Fibroblast of villous mesenchyme (primary cell): ENCODE measurements around the gene GALNTL6. TPM values are rescaled to one million over a fixed set of nuclear protein-coding genes. Genes with fewer than 3 reads are reported as not detected.

Source experiments
- DNase-seq: peaks from one replicate; pipeline ENCODE4 v3.0.0-alpha.2; 2010; ENCODE audit warnings: low read depth
- H3K4me3 ChIP-seq: 2 replicates; pipeline ENCODE4 v1.5.1; 2011; ENCODE audit warnings: low read depth, mild to moderate bottlenecking, low read length
- total RNA-seq: library from RNA; depleted of rRNA; stranded (reverse); fragments of >200 nt; gene quantifications from 2 replicates; pipeline ENCODE4 v1.2.3, GENCODE V29; 2012
- TF ChIP-seq, protein P1 (sequence below): IDR thresholded peaks from 2 replicates; pipeline ENCODE4 v1.5.1; 2012; ENCODE audit warnings: low read depth, mild to moderate bottlenecking, low read length; ENCODE audit not compliant: insufficient read depth

GALNTL6 gene
- total RNA-seq, 1 donor, result not detected

GRCh38 chr4:172045981-172046380 is 232.8 kb downstream of the GALNTL6 start:
- no peak overlapping the region for H3K4me3 ChIP-seq
- TF ChIP-seq, protein P1, sequence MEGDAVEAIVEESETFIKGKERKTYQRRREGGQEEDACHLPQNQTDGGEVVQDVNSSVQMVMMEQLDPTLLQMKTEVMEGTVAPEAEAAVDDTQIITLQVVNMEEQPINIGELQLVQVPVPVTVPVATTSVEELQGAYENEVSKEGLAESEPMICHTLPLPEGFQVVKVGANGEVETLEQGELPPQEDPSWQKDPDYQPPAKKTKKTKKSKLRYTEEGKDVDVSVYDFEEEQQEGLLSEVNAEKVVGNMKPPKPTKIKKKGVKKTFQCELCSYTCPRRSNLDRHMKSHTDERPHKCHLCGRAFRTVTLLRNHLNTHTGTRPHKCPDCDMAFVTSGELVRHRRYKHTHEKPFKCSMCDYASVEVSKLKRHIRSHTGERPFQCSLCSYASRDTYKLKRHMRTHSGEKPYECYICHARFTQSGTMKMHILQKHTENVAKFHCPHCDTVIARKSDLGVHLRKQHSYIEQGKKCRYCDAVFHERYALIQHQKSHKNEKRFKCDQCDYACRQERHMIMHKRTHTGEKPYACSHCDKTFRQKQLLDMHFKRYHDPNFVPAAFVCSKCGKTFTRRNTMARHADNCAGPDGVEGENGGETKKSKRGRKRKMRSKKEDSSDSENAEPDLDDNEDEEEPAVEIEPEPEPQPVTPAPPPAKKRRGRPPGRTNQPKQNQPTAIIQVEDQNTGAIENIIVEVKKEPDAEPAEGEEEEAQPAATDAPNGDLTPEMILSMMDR, result no peak
- DNase-seq, result no peak

- TF ChIP-seq, protein P1, result no peak
- H3K4me3 ChIP-seq, result no peak overlapping the region
- DNase-seq, result no peak
Observed at GRCh38 chr4:172048666-172049065, 235.5 kb downstream of the GALNTL6 start.

DNA sequence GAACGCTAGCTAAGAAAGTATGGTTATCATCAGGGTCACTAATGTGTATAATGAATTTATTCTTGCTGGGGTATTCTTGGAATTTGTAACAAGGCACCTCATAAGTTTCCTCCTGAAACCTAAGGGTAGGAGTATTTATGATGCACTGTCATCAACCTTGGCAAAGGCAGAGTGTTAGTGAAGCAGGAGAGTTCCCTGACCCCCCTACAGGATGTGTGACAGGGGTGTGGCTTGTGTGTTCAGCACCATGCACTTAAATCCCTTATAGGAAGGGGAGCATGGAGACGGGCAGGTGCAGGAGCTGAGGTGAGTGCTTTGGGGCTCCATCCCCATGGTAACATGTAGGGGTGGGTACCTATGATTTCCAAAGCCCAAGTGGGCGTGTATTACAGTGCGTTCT is 237.7 kb downstream of the GALNTL6 start:
- no peak overlapping the region for H3K4me3 ChIP-seq
- DNase-seq, result no peak
- TF ChIP-seq, protein P1, result no peak

- TF ChIP-seq, protein P1, result no peak
- no peak for DNase-seq
- no peak overlapping the region for H3K4me3 ChIP-seq
Observed at GRCh38 chr4:172055046-172055445, 241.8 kb downstream of the GALNTL6 start.

DNA sequence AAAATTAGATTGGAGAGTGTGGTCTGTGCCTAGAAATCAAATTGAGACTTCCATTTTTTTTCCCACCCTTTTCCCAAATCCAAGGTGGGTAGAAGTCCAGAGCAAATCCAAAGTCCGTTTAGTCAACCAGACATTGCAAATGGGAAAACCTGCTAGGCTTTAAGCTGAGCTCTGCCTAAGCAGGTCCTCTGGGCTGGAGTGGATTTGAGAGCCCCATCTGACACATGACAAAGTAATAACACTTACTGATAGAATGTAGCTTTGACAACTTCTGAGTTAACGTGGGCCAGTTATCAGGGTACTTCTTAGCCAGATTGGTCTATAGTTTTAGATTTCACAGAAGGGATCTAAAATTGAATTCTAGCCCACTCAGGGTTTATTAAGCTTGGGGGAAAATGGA is 242.3 kb downstream of the GALNTL6 start:
- H3K4me3 ChIP-seq, result no peak overlapping the region
- TF ChIP-seq, protein P1, result no peak
- DNase-seq, result no peak

DNA sequence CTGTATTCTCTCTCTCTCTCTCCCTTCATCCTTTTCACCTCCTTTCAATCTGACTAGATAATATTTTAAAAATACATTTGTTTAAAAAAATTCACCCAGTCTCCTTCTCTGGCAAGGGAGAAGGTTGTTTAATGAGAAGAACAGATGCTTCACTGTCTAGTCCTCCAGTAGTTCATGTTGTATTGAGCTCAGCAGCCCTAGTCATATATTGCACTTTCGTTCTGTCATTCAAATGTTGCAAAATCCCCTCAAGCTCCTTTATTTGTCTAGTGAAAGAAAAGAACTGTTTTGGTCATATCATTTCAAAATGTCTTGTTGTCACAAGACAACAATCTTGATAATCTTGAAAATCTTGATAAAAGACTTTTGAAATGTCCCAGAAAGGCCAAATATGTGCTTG is 248.0 kb downstream of the GALNTL6 start:
- H3K4me3 ChIP-seq, result no peak overlapping the region
- TF ChIP-seq, protein P1, result no peak
- no peak for DNase-seq

DNA sequence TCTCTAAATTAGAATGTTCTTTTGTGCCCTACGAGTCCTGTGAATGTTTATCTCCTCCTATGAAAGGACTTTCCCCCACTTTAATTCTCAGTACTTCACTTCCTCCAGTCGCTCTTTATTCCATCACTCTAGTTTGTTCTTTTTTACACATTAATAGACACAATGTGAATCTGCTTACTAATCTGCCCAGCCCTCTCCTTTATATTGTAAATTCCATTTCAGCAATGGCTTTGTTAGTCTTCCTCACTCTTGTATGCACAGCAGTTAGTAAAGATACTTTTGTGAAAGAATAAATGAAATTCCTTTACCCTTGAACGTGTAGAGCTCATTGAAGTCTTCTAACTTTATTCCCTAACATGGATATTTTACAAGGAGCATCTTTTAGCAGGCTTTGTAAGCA is 255.3 kb downstream of the GALNTL6 start:
- TF ChIP-seq, protein P1, result no peak
- no peak overlapping the region for H3K4me3 ChIP-seq
- no peak for DNase-seq
